H9 (cell line): ENCODE measurements around the gene OR2Y1. TPM values are rescaled to one million over a fixed set of nuclear protein-coding genes. Genes with fewer than 3 reads are reported as not detected.

Experiments
- DNase-seq: peaks from one replicate; pipeline ENCODE4 v3.0.0-alpha.2; 2017
- H2AFZ ChIP-seq: one replicate; pipeline ENCODE4 v1.6.1; 2013; ENCODE audit warnings: mild to moderate bottlenecking, low read length, control low read depth, moderate library complexity
- H2AK5ac ChIP-seq: 2 replicates; pipeline ENCODE4 v1.6.1; 2013; ENCODE audit warnings: low read length, control low read depth, mixed read lengths; ENCODE audit not compliant: insufficient read length
- H2BK120ac ChIP-seq: one replicate; pipeline ENCODE4 v1.6.1; 2013; ENCODE audit warnings: low read depth, mild to moderate bottlenecking, low read length, control low read depth, inconsistent platforms; ENCODE audit not compliant: poor library complexity, severe bottlenecking
- H2BK12ac ChIP-seq: 2 replicates; pipeline ENCODE4 v1.6.1; 2013; ENCODE audit warnings: low read length, control low read depth, mixed read lengths, low read depth; ENCODE audit not compliant: insufficient read length
- H2BK15ac ChIP-seq: 2 replicates; pipeline ENCODE4 v1.6.1; 2013; ENCODE audit warnings: low read depth, low read length, control low read depth
- H2BK20ac ChIP-seq: one replicate; pipeline ENCODE4 v1.6.1; 2013; ENCODE audit warnings: low read depth, mild to moderate bottlenecking, low read length, control low read depth, inconsistent platforms; ENCODE audit not compliant: poor library complexity, severe bottlenecking
- H2BK5ac ChIP-seq: 2 replicates; pipeline ENCODE4 v1.6.1; 2013; ENCODE audit warnings: low read length, control low read depth, mixed read lengths; ENCODE audit not compliant: insufficient read length
- H3K14ac ChIP-seq: 2 replicates; pipeline ENCODE4 v1.6.1; 2013; ENCODE audit warnings: low read length, control low read depth; ENCODE audit not compliant: insufficient read depth
- H3K18ac ChIP-seq: 2 replicates; pipeline ENCODE4 v1.6.1; 2013; ENCODE audit warnings: low read depth, mild to moderate bottlenecking, mixed read lengths, low read length, control low read depth; ENCODE audit not compliant: insufficient read length
- H3K23ac ChIP-seq: 2 replicates; pipeline ENCODE4 v1.6.1; 2013; ENCODE audit warnings: low read length, control low read depth, mixed read lengths, low read depth; ENCODE audit not compliant: insufficient read length
- H3K23me2 ChIP-seq: 2 replicates; pipeline ENCODE4 v1.6.1; 2013; ENCODE audit warnings: low read depth, mild to moderate bottlenecking, mixed read lengths, low read length, control low read depth; ENCODE audit not compliant: insufficient read length, poor library complexity, severe bottlenecking
- H3K27ac ChIP-seq: 2 replicates; pipeline ENCODE4 v1.5.1; 2013; ENCODE audit warnings: low read length, control low read depth, mixed read lengths, low read depth; ENCODE audit not compliant: insufficient read length
- H3K27me3 ChIP-seq: 2 replicates; pipeline ENCODE4 v1.6.1; 2013; ENCODE audit warnings: low read length, control low read depth, inconsistent platforms; ENCODE audit not compliant: insufficient read depth
- H3K4ac ChIP-seq: 2 replicates; pipeline ENCODE4 v1.6.1; 2013; ENCODE audit warnings: low read depth, mild to moderate bottlenecking, control low read depth, inconsistent platforms, low read length, moderate library complexity
- H3K4me1 ChIP-seq: 2 replicates; pipeline ENCODE4 v1.6.1; 2013; ENCODE audit warnings: low read length, control low read depth, inconsistent platforms; ENCODE audit not compliant: insufficient read depth
- H3K4me2 ChIP-seq: 2 replicates; pipeline ENCODE4 v1.6.1; 2013; ENCODE audit warnings: low read length, control low read depth, mixed read lengths; ENCODE audit not compliant: insufficient read length, insufficient read depth
- H3K56ac ChIP-seq: 2 replicates; pipeline ENCODE4 v1.6.1; 2013; ENCODE audit warnings: low read depth, mild to moderate bottlenecking, mixed read lengths, low read length, control low read depth; ENCODE audit not compliant: insufficient read length
- H3K79me1 ChIP-seq: 2 replicates; pipeline ENCODE4 v1.6.1; 2013; ENCODE audit warnings: low read depth, mild to moderate bottlenecking, moderate library complexity, low read length, control low read depth, inconsistent platforms; ENCODE audit not compliant: insufficient read depth, poor library complexity, severe bottlenecking
- H3K79me2 ChIP-seq: 2 replicates; pipeline ENCODE4 v1.6.1; 2013; ENCODE audit warnings: low read length, control low read depth, inconsistent platforms; ENCODE audit not compliant: insufficient read depth
- H3K9ac ChIP-seq: 2 replicates; pipeline ENCODE4 v1.6.1; 2013; ENCODE audit warnings: low read length, control low read depth, mixed read lengths; ENCODE audit not compliant: insufficient read length; ENCODE audit errors: extremely low read depth
- H3K9me3 ChIP-seq: one replicate; pipeline ENCODE4 v1.6.1; 2013; ENCODE audit warnings: low read depth, low read length, inconsistent platforms; ENCODE audit not compliant: control insufficient read depth
- H3T11ph ChIP-seq: one replicate; pipeline ENCODE4 v1.6.1; 2013; ENCODE audit warnings: mild to moderate bottlenecking, low read length, control low read depth, inconsistent platforms
- H4K20me1 ChIP-seq: one replicate; pipeline ENCODE4 v1.6.1; 2013; ENCODE audit not compliant: control insufficient read depth, insufficient read length, insufficient read depth
- H4K5ac ChIP-seq: 2 replicates; pipeline ENCODE4 v1.6.1; 2013; ENCODE audit warnings: low read depth, mild to moderate bottlenecking, mixed read lengths, low read length, control low read depth; ENCODE audit not compliant: insufficient read length
- H4K8ac ChIP-seq: replicated peaks from 2 replicates; pipeline ENCODE4 v1.6.1; 2013; ENCODE audit warnings: low read length, control low read depth, mixed read lengths, low read depth; ENCODE audit not compliant: insufficient read length
- H4K91ac ChIP-seq: 2 replicates; pipeline ENCODE4 v1.6.1; 2013; ENCODE audit warnings: low read depth, mild to moderate bottlenecking, moderate library complexity, mixed read lengths, low read length, control low read depth; ENCODE audit not compliant: insufficient read length
- H3K27ac Mint-ChIP-seq, 3 experiments: 2 replicates in 2 of 3; 3 replicates in 1 of 3; pipeline ENCODE4 v1.8.0; 2020 to 2021; ENCODE audit warnings: mixed read lengths in 3 of 3, mild to moderate bottlenecking in 1 of 3, moderate library complexity in 1 of 3
- H3K27me3 Mint-ChIP-seq: 2 replicates; pipeline ENCODE4 v1.8.0; 2021; ENCODE audit warnings: low read depth, mild to moderate bottlenecking, moderate library complexity, mixed read lengths
- H3K36me3 Mint-ChIP-seq, 3 experiments: 2 replicates in 2 of 3; 3 replicates in 1 of 3; pipeline ENCODE4 v1.8.0; 2020 to 2021; ENCODE audit warnings: low read depth in 3 of 3, mixed read lengths in 3 of 3; ENCODE audit not compliant: insufficient read depth in 1 of 3
- H3K4me1 Mint-ChIP-seq, 2 experiments: 2 replicates each; pipeline ENCODE4 v1.8.0; 2020; ENCODE audit warnings: mixed read lengths in 2 of 2
- H3K4me3 Mint-ChIP-seq, 2 experiments: 2 replicates in 1 of 2; 3 replicates in 1 of 2; pipeline ENCODE4 v1.8.0; 2020 to 2021; ENCODE audit warnings: mild to moderate bottlenecking in 2 of 2, mixed read lengths in 2 of 2, moderate library complexity in 1 of 2
- H3K9me3 Mint-ChIP-seq, 2 experiments: 2 replicates in 1 of 2; 3 replicates in 1 of 2; pipeline ENCODE4 v1.8.0; 2020; ENCODE audit warnings: mild to moderate bottlenecking in 2 of 2, mixed read lengths in 2 of 2, moderate library complexity in 1 of 2
- WGBS: extraction: QIAGEN DNeasy Blood & Tissue Kit; methylation state at CpG from one replicate; pipeline ENCODE4 v1.1.7; 2013; ENCODE audit warnings: missing lambda C conversion rate, low lambda C conversion rate, mixed read lengths; ENCODE audit not compliant: insufficient read length; ENCODE audit errors: extremely low coverage; 5-methylcytosine and 5-hydroxymethylcytosine counted together
- total RNA-seq: library from RNA; stranded (reverse); gene quantifications from 2 replicates; pipeline ENCODE4 v1.2.1, GENCODE V29; 2021
- TF ChIP-seq, protein P1 (sequence below): fragments of 200-600 bp; sonication (generic); conservative IDR thresholded peaks from 3 replicates; pipeline ENCODE4 v1.8.0; 2021; ENCODE audit warnings: antibody characterized with exemption, mild to moderate bottlenecking

Gene OR2Y1
- total RNA-seq, 1 experiment from 2014 or later, result not detected

DNA sequence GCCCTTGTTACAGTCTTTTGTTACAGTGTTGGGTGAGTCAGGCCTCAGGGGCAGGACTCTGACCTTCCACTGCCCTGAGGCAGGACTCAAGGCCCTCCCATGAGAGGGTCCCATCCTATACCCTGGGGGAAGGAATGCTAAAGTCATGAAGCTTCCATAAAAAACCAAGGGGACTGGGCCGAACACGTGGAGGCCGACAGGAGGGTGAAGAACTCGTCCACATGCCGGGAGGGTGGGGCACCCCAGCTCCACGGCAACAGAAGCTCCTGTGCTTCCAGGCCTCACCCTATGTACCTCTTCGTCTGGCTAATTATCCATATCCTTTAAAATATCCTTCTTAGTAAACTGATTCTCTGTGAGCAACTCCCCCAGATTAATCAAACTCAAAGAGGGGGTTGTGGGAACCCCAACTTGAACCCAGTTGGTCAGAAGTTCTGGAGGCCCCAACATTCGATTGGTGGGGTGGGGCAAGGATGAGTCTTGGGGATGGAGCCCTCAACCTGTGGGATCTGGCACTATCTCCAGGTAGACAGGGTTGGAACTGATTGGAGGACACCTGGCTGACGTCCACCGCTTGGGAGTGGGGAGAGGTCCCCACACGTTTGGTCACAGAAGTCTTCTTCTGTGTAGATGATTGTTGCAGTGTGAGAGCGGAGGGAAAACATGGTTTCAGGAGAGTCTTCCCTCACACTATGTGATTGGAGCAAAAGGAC, 43.6 kb upstream of the OR2Y1 start:
- H4K8ac ChIP-seq, result no peak overlapping the region
- no peak overlapping the region for H3K9ac ChIP-seq
- peaks cover 11 to 19% of the 10 kb centered on the region in 2 experiments for H3K9me3 Mint-ChIP-seq
- no peak overlapping the region for H4K91ac ChIP-seq
- DNase-seq, result no peak
- no peak overlapping the region for H3K27ac Mint-ChIP-seq
- H3K56ac ChIP-seq, result no peak overlapping the region
- no peak overlapping the region for H3K4ac ChIP-seq
- no peak overlapping the region for H2BK5ac ChIP-seq
- no peak overlapping the region for H3T11ph ChIP-seq
- peaks cover 6% of the 10 kb centered on the region; the same call in 1 of the 2 replicates for H3K27me3 Mint-ChIP-seq
- H3K79me2 ChIP-seq, result no peaks in the 10 kb centered on the region
- no peaks in the 10 kb centered on the region for H3K27me3 ChIP-seq
- no peak overlapping the region for H3K4me2 ChIP-seq
- H3K9me3 ChIP-seq, result no peaks in the 10 kb centered on the region
- H4K5ac ChIP-seq, result no peak overlapping the region
- no peaks in the 10 kb centered on the region for H4K20me1 ChIP-seq
- no peaks in the 10 kb centered on the region for H3K79me1 ChIP-seq
- no CpG with 5 or more reads among the region's 12 CpGs for WGBS
- no peak overlapping the region for H2BK15ac ChIP-seq
- H2BK120ac ChIP-seq, result no peak overlapping the region
- no peak overlapping the region for H3K14ac ChIP-seq
- no peak overlapping the region for H3K23ac ChIP-seq
- peaks cover 0 to 14% (median 10%) of the 10 kb centered on the region in 3 experiments; a peak in 5 of 7 replicates for H3K36me3 Mint-ChIP-seq
- no peak overlapping the region for H3K4me3 Mint-ChIP-seq
- H3K27ac ChIP-seq, result no peak overlapping the region
- no peak overlapping the region for H2AFZ ChIP-seq
- no peak overlapping the region for H2BK20ac ChIP-seq
- no peaks in the 10 kb centered on the region for H3K23me2 ChIP-seq
- no peak overlapping the region for H3K18ac ChIP-seq
- H3K4me1 ChIP-seq, result peaks cover 12% of the 10 kb centered on the region; the same call in 1 of the 2 replicates
- peaks cover 40 to 43% of the 10 kb centered on the region in 2 experiments for H3K4me1 Mint-ChIP-seq
- TF ChIP-seq, protein P1, sequence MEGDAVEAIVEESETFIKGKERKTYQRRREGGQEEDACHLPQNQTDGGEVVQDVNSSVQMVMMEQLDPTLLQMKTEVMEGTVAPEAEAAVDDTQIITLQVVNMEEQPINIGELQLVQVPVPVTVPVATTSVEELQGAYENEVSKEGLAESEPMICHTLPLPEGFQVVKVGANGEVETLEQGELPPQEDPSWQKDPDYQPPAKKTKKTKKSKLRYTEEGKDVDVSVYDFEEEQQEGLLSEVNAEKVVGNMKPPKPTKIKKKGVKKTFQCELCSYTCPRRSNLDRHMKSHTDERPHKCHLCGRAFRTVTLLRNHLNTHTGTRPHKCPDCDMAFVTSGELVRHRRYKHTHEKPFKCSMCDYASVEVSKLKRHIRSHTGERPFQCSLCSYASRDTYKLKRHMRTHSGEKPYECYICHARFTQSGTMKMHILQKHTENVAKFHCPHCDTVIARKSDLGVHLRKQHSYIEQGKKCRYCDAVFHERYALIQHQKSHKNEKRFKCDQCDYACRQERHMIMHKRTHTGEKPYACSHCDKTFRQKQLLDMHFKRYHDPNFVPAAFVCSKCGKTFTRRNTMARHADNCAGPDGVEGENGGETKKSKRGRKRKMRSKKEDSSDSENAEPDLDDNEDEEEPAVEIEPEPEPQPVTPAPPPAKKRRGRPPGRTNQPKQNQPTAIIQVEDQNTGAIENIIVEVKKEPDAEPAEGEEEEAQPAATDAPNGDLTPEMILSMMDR, result no peak
- H2BK12ac ChIP-seq, result no peak overlapping the region
- H2AK5ac ChIP-seq, result no peak overlapping the region
